Peyer's patch (tissue), 4 donors: ENCODE results near the gene IGFN1.

Experiments
- CTCF ChIP-seq, 6 experiments: fragments of 450-650 bp in 4 of 6; fragments of 200-600 bp in 2 of 6; sonication (generic) in 1 of 6; IDR thresholded peaks; one replicate each; pipeline ENCODE4 v1.5.1; 2017 to 2019; ENCODE audit warnings: antibody characterized with exemption in 6 of 6, mild to moderate bottlenecking in 3 of 6, moderate library complexity in 1 of 6
- POLR2A ChIP-seq, 2 donors: fragments of 450-650 bp; IDR thresholded peaks; one replicate each; pipeline ENCODE4 v1.5.1; 2017; ENCODE audit warnings: antibody characterized with exemption in 2 of 2, mild to moderate bottlenecking in 2 of 2, moderate library complexity in 2 of 2

- TF ChIP-seq POLR2A (IDR thresholded peaks at IDR 0.05) = no peak
- no peak for TF ChIP-seq CTCF (IDR thresholded peaks at IDR 0.05)
Measured at GRCh38 chr1:201276891-201277290, 86.3 kb downstream of the IGFN1 start.
